Neural cell (in vitro differentiated cells): ENCODE data around the gene UBAC2. TPM values are rescaled to one million over a fixed set of nuclear protein-coding genes. Genes with fewer than 3 reads are reported as not detected.

Experiments used
- H2AFZ ChIP-seq: fragments of 200-600, 300-800 bp; sonication (generic), shearing (Covaris generic); 2 replicates; pipeline ENCODE4 v1.6.0; 2014; ENCODE audit warnings: low read depth, mild to moderate bottlenecking, antibody characterized with exemption, low read length, moderate library complexity
- H3F3A ChIP-seq: fragments of 200-600 bp; shearing (Covaris generic); 2 replicates; pipeline ENCODE4 v1.6.1; 2016; ENCODE audit warnings: mild to moderate bottlenecking, moderate library complexity, mixed read lengths, antibody characterized with exemption, low read length; ENCODE audit not compliant: insufficient read depth, poor library complexity, severe bottlenecking
- H3K27ac ChIP-seq: fragments of 200-600, 300-800 bp; sonication (generic), shearing (Covaris generic); 2 replicates; pipeline ENCODE4 v1.5.1; 2014; ENCODE audit warnings: mild to moderate bottlenecking, low read length, moderate library complexity
- H3K27me3 ChIP-seq: fragments of 300-800, 200-600 bp; sonication (generic), shearing (Covaris generic); 2 replicates; pipeline ENCODE4 v1.6.0; 2014; ENCODE audit warnings: mild to moderate bottlenecking, low read depth, low read length, moderate library complexity; ENCODE audit not compliant: insufficient read depth
- H3K36me3 ChIP-seq: fragments of 300-800, 200-600 bp; sonication (generic), shearing (Covaris generic); 2 replicates; pipeline ENCODE4 v1.5.1; 2014; ENCODE audit warnings: mild to moderate bottlenecking, antibody characterized with exemption, low read length, moderate library complexity; ENCODE audit not compliant: insufficient read depth
- H3K4me2 ChIP-seq: fragments of 300-800, 200-600 bp; sonication (generic), shearing (Covaris generic); 2 replicates; pipeline ENCODE4 v1.6.0; 2014; ENCODE audit warnings: mild to moderate bottlenecking, low read length
- H3K4me3 ChIP-seq: fragments of 300-800, 200-600 bp; sonication (generic), shearing (Covaris generic); 2 replicates; pipeline ENCODE4 v1.5.1; 2014; ENCODE audit warnings: mild to moderate bottlenecking, low read length, moderate library complexity
- H3K79me2 ChIP-seq: fragments of 200-600 bp; shearing (Covaris generic); replicated peaks from 2 replicates; pipeline ENCODE4 v1.6.0; 2014; ENCODE audit warnings: mild to moderate bottlenecking, low read length, moderate library complexity; ENCODE audit not compliant: insufficient read depth
- H3K9ac ChIP-seq: fragments of 300-800, 200-600 bp; sonication (generic), shearing (Covaris generic); 2 replicates; pipeline ENCODE4 v1.6.1; 2016; ENCODE audit warnings: mild to moderate bottlenecking, low read length, mixed read lengths
- H3K9me2 ChIP-seq: fragments of 200-600 bp; shearing (Covaris generic); 2 replicates; pipeline ENCODE4 v1.6.1; 2016; ENCODE audit warnings: mild to moderate bottlenecking, low read length, mixed read lengths; ENCODE audit not compliant: insufficient read depth
- H3K9me3 ChIP-seq: fragments of 200-600, 300-800 bp; sonication (generic), shearing (Covaris generic); 2 replicates; pipeline ENCODE4 v1.6.1; 2016; ENCODE audit warnings: mild to moderate bottlenecking, mixed run types, low read length, moderate library complexity, mixed read lengths
- H4K20me1 ChIP-seq: fragments of 200-600 bp; shearing (Covaris generic); 2 replicates; pipeline ENCODE4 v1.6.1; 2016; ENCODE audit warnings: mild to moderate bottlenecking, mixed run types; ENCODE audit not compliant: insufficient read depth
- CTCF ChIP-seq: fragments of 450-650 bp; IDR thresholded peaks from 2 replicates; pipeline ENCODE4 v1.5.1; 2014; ENCODE audit warnings: antibody characterized with exemption, mild to moderate bottlenecking, moderate library complexity; ENCODE audit not compliant: poor library complexity, severe bottlenecking
- EP300 ChIP-seq: fragments of 450-650 bp; conservative IDR thresholded peaks from 2 replicates; pipeline ENCODE4 v1.6.1; 2014; ENCODE audit warnings: antibody characterized with exemption, mild to moderate bottlenecking, moderate library complexity; ENCODE audit not compliant: poor library complexity, severe bottlenecking
- EZH2 ChIP-seq: fragments of 200-600, 300-800 bp; shearing (Covaris generic), sonication (generic); IDR thresholded peaks from 2 replicates; pipeline ENCODE4 v1.6.1; 2014; ENCODE audit warnings: antibody characterized with exemption, low read length, borderline replicate concordance, mild to moderate bottlenecking; ENCODE audit not compliant: insufficient read depth, poor library complexity, severe bottlenecking
- MXI1 ChIP-seq: fragments of 450-650 bp; conservative IDR thresholded peaks from 2 replicates; pipeline ENCODE4 v1.6.1; 2014; ENCODE audit warnings: antibody characterized with exemption, mild to moderate bottlenecking; ENCODE audit not compliant: poor library complexity, severe bottlenecking
- POLR2AphosphoS5 ChIP-seq: IDR thresholded peaks from 2 replicates; pipeline ENCODE4 v1.6.1; 2012
- RAD21 ChIP-seq: fragments of 450-650 bp; conservative IDR thresholded peaks from 2 replicates; pipeline ENCODE4 v1.6.1; 2014; ENCODE audit warnings: antibody characterized with exemption, mild to moderate bottlenecking, moderate library complexity
- REST ChIP-seq: IDR thresholded peaks from 2 replicates; pipeline ENCODE4 v1.6.1; 2012; ENCODE audit warnings: borderline replicate concordance
- SMC3 ChIP-seq: fragments of 450-650 bp; conservative IDR thresholded peaks from 2 replicates; pipeline ENCODE4 v1.6.1; 2014; ENCODE audit warnings: antibody characterized with exemption, mild to moderate bottlenecking, moderate library complexity; ENCODE audit not compliant: poor library complexity
- TAF1 ChIP-seq: IDR thresholded peaks from 2 replicates; pipeline ENCODE4 v1.6.1; 2012; ENCODE audit warnings: low read depth
- polyA plus RNA-seq: library from polyadenylated mRNA; depleted of rRNA; stranded (reverse); fragments of >200 nt; gene quantifications from 2 replicates; pipeline ENCODE4 v1.2.3, GENCODE V29; 2014

The UBAC2 gene
- polyA plus RNA-seq, 1 donor from 2014 or later = 56.9 TPM

- TF ChIP-seq RAD21 = no peak
- no peak for TF ChIP-seq REST
- no peak for TF ChIP-seq EZH2
- no peak for TF ChIP-seq EP300
- TF ChIP-seq SMC3 = no peak
- TF ChIP-seq CTCF = no peak
- TF ChIP-seq POLR2AphosphoS5 = no peak
- no peak for TF ChIP-seq MXI1
- no peak for TF ChIP-seq TAF1
- no peaks in the 10 kb centered on the region for H3K36me3 ChIP-seq
- no peak overlapping the region for H3K27ac ChIP-seq
- no peaks in the 10 kb centered on the region for H3K9me3 ChIP-seq
- H3K9ac ChIP-seq = no peak overlapping the region
- H3K79me2 ChIP-seq = no peaks in the 10 kb centered on the region
- H3K4me2 ChIP-seq = no peak overlapping the region
- H3K9me2 ChIP-seq = no peaks in the 10 kb centered on the region
- H3K27me3 ChIP-seq = no peaks in the 10 kb centered on the region
- H3K4me3 ChIP-seq = no peak overlapping the region
- H4K20me1 ChIP-seq = no peaks in the 10 kb centered on the region
- no peak overlapping the region for H2AFZ ChIP-seq
- H3F3A ChIP-seq = no peaks in the 10 kb centered on the region
Observed at GRCh38 chr13:99257291-99257690, 56.6 kb downstream of the UBAC2 start.

GRCh38 chr13:99258210-99258860 is 57.7 kb downstream of the UBAC2 start, which contains the start of gene GPR18:
TSS of gene GPR18 (minus strand) at chr13:99258379. CDS start at chr13:99255872, 2,507 bp downstream.
- no peaks in the 10 kb centered on the region for H3K36me3 ChIP-seq
- no peak within 1 kb of the TSS for H2AFZ ChIP-seq
- no peak within 1 kb of the TSS for H3K4me2 ChIP-seq
- no peaks in the 10 kb centered on the region for H3F3A ChIP-seq
- no peaks in the 10 kb centered on the region for H3K9me2 ChIP-seq
- H3K27me3 ChIP-seq = no peaks in the 10 kb centered on the region
- no peaks in the 10 kb centered on the region for H3K9me3 ChIP-seq
- TF ChIP-seq EZH2 = no peak
- no peak for TF ChIP-seq CTCF
- no peak for TF ChIP-seq POLR2AphosphoS5
- no peak for TF ChIP-seq EP300
- TF ChIP-seq MXI1 = no peak
- TF ChIP-seq SMC3 = no peak
- no peak for TF ChIP-seq REST
- TF ChIP-seq TAF1 = no peak
- no peak for TF ChIP-seq RAD21
- no peak within 1 kb of the TSS for H3K4me3 ChIP-seq
- H3K27ac ChIP-seq = no peak within 1 kb of the TSS
- no peak within 1 kb of the TSS for H3K9ac ChIP-seq
- no peaks in the 10 kb centered on the region for H3K79me2 ChIP-seq
- no peaks in the 10 kb centered on the region for H4K20me1 ChIP-seq
